HG02588 (cell line): Measurements from ENCODE around the gene B3GLCT.

Experiments used
- ATAC-seq: cut with Tn5 transposase; IDR thresholded peaks from one replicate; pipeline ENCODE4 v1.9.1; 2021; ENCODE audit warnings: mild to moderate bottlenecking, moderate library complexity; ENCODE audit not compliant: unreplicated experiment

B3GLCT gene

DNA sequence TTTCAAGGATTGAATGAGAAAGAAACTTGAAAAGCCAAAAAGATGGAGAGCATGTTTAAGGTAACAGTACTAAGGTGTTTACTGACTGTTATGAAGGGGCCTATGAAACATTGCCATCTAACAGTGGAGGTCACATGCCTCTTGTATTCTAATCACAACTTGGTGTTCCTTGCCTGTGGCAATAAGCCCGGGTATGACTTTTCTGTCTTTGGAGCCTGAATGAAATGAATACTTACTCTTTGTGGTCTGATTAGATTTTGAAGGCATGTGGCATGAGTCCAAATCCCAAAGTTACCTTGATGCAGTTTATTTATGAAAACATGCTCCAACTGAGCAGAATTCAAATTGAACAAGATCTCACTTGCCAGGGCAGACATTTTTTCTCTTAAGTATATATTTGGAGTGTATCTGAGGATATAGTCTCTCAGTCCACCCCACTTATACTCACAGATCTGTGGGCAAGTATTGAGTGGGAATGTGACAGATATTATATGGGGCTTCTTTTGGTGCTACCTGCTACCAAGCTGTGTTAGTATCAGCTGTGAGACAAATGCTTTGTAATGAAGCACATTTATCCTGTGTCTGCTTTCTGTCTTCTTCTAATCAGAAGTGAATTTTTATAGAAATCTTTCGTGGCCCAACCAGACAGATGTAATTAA is 67.5 kb downstream of the B3GLCT start:
- ATAC-seq: no peak

DNA sequence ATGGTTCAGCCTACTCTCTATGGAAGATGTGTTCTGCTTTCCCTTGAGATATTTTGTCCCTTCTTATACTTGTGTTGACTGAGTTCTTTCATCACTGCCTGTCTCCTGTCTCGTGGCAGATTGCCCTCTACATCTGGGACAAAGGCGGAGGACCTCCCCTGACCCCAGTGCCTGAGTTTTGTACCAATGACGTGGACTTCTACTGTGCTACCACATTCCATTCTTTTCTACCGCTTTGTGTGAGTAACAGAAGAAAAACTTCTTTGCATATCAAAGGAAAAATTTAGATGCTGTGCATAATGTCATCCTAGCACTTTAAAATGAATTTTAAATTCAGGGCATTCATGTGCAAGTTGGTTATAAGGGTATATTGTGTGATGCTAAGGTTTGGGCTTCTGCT is 74.6 kb downstream of the B3GLCT start:
- no peak for ATAC-seq

DNA sequence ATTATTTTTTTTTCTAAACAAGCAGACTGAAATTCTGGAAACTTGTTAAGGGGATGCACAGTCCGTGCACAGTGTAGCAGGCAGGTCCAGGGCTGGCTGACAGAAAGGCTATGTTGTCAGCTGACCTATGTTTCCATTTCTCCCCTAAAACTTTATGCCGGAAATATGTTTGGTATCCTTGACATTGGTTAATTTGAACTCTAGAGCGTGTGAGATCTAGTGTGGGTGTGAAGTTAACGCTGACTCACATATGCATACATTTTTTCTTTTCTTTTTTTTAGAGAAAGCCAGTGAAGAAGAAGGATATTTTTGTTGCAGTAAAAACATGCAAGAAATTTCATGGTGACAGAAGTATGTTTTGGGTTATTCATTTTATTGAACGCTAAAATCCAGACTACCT is 76.6 kb downstream of the B3GLCT start:
- no peak for ATAC-seq

DNA sequence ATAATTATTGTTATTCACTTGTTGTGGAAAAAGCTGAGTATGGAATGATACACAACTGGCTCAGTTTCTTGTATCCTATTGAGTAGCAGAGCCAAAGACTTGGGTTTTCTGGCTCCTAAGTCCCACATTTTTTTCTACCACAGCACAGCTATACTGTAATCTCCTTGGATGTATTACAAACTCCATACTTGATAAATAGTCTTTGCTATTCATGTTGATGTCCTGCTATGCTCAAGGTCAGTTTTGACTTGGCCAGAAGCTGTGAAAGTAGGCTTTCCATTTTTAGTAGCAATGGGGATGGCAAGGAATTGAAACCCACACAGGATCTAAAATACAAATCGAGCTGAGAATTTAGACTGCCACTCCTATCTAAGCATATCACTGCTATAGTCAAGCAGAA is 79.1 kb downstream of the B3GLCT start:
- no peak for ATAC-seq

DNA sequence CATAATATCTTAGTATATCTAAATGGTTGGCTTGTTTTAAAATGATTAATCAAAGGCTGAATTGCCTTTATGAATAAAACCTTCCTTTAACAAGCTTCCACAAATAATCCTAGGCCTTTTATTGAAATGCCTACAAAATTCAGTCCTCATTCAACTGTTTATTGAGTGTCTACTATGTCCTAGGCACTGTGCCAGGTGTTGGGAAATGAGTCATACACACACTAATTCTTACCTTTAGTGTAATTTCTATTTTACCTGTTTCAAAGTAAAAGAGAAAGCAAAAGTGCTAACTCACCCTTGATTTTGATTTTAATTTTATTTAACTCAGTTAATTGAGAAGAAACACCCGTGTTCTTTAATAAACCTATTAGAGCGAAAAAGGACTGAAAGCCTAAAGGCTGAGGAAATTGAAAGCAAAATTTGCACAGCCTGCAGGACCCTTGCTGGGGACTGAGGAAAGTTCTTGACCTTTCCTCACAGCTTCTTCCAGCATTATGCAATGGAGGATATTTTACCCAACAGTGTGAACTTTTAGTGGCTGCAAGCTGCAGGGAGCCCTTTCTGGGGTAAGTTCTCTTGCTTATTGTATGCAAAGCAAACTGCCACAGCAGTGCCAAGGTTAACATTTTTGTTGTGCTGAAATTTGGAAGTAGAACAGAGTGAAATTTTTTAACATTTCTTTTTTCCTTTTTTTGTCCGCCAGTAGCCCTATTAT is 83.1 kb downstream of the B3GLCT start:
- no peak for ATAC-seq

DNA sequence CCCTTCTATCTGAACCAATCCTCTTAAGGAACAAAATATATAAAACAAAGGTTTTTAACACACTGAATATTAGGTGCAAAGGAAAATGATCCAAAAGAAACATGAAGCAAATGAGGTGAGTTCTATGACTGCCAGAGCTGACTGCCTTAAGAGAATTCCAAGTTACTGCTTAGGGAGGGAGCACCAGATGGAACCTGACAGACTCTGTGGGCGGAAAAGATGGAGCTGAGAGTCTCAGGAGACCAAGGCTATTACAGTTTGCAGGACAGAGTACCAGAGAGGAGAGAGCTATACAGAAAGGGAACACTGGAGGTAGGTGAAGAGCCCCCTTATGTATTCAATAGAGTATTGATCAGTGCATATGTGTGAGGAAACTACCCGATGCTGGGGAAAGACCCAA is 87.2 kb downstream of the B3GLCT start:
- no peak for ATAC-seq

DNA sequence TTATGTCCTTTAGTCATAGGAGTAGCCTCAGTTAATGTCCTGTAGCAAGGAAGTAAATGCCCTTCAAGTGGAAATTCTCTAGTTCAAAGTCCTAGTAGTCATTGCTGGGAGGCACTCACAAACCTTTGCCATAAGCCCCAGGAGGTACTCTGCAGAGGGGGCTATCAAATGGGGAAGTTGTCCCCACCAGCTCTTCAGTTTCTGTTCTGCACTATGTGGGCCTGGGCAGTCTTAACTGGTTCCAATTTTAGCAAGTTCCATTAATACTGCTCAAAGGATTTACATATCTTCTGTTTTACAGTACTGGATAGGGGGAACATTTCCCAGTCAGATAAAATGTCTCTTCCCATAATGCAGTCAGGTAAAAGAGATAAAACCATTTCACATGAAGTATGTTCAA is 101.3 kb downstream of the B3GLCT start:
- no peak for ATAC-seq

DNA sequence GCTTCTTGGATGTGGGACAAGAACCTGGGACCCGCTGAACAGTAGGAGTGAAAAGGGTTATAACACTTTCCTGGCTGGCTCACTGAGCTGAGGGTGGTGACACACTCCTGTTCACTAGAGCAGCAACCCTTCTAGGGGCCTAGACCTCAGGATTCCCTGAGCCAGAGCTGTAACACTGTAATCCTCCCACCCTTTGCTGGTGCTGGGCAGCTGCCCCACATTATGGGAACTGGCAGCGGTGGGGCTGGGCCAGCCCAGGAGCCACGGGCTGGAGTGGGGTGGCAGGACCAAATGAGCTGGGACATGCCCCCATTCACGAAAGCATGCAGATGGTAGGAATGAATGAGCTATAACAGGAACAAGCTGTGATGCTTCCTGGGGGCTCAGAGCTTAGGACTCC is 110.6 kb downstream of the B3GLCT start:
- ATAC-seq: no peak

DNA sequence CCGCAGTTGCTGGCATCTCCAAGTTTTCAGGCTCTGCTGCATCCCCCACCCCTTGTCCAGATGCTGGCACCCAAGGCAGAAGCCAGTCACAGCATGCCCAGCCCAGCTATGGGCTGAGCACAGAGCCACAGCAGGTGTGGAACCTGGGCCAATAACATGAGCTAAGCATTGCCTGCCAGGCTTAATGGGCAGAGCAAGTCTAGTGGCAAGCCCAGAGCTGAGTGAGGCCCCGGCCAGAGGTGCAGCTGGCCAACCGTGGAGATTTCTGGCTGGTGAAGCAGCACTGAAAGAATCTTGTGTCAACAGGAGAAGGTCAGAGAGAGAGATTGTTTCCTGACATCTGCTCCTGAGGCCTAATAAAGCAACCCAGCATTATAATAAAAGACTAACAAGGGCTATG is 111.0 kb downstream of the B3GLCT start:
- no peak for ATAC-seq

DNA sequence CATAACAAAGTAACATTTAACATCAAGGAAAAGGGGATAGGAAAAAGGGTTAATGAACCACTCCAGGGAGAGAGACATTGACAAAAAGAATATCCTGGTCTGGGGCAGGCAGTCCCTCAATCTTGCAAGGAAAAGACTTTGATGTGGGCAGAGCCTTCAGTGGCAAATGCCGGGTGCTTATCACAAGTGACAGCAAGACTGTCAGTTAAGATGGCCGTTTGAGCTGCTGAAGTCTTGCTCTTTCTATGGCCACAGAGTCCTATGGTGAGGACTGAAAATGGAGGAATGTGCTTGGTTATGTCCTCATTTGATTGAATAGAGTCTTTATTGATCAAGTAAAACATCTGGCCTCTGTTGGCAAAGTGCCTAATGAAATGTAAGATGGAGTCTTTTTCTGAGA is 112.1 kb downstream of the B3GLCT start:
- ATAC-seq: no peak

DNA sequence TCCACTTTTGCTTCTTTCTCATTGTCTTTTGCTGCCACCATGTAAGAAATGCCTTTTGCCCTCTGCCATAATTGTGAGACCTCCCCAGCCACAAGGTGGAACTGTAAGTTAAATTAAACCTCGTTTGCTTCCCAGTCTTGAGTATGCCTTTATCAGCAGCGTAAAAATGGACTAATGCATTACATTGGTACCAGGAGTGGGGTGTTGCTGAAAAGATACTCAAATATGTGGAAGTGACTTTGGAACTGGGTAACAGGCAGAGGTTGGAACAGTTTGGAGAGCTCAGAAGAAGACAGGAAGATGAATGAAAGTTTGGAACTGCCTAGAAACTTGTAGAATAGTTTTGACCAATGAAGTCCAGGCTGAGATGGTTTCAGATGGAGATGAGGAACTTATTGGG is 115.2 kb downstream of the B3GLCT start:
- no peak for ATAC-seq

DNA sequence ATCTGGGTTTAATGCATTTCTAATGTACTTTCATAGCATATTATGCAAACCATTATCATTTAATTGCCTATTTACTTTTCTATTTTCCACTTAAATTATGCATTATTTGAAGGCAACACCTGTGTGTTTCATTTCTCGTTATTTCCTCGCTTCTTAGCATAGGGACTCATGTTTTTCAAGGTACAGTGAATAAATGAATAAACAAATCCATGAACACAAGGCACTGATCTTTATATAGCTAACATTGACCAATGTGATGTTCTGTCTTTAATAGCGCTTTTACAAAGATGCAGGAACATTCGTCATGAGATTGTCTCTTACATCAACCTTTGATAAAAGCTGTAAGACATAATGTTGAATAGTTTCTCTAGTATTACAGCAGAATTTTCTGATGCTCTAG is 121.2 kb downstream of the B3GLCT start:
- ATAC-seq: no peak

DNA sequence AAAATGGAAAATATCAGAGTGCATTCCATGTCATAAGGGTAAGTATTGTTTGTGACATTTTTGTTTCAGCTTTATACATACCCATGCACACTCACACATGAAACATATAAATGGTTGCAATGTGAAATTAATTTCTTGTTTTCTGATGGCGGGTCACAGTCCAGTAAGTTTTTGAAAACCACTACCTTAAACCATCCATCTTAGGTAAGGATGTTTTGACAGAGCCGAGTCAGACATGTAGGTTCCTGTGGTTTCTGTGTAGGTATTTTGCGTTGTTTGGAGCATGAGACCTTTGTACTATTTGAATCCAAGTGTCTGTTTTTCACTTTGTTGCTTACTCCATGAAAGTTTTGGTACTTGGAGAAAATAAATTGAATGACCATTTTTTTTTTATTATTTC is 121.7 kb downstream of the B3GLCT start:
- ATAC-seq: no peak

DNA sequence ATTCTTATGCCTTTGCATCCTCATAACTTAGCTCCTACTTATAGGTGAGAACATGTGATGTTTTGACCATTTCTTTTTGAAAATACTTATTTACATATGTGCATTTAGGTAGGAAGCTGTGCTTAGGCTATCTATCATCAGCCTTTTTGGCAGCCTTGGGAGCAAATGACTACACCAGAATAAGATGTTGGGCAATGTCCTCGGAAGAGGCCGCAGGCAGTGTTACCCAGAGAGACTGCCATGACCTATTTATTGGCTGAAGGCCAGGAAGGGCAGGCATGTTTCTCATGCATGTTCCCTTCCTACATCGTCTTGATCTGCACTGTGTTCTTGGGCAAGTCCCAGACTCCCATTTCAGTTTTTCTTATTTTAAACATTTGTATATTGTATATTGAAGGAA is 122.3 kb downstream of the B3GLCT start:
- no peak for ATAC-seq

DNA sequence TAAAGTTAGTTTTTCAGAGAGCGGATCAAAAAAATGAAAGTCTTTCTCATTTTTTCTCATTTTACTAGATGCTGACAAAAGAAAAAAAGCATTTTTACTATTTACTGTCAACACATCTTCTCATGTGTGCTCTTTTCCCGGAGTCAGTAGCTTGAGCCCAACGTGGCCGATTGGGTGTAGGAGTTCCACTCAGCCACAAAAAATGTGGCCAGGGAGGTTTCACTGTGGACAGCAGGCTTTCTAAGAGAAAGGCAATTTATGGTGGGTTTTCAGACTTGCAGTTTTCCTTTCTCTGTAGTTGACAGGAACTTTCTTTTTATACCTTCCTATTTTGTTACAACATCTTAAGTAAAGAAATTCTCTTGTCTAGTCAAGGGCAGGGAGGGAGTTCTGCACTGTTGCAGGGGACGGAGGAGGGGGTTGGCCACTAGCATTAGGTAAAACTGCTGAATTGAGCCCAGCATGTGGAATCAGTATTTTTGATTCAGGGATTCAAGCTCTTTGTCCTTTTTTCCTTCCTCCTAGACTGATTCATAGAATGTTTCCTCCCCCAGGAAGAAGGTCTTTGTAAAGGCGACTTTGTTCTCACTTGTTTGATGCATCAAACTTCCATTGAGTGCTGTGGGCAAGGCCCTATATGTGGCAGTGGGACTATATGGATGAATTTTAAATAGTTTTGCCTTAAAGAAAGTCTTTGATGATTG is 123.1 kb downstream of the B3GLCT start:
- no peak for ATAC-seq

DNA sequence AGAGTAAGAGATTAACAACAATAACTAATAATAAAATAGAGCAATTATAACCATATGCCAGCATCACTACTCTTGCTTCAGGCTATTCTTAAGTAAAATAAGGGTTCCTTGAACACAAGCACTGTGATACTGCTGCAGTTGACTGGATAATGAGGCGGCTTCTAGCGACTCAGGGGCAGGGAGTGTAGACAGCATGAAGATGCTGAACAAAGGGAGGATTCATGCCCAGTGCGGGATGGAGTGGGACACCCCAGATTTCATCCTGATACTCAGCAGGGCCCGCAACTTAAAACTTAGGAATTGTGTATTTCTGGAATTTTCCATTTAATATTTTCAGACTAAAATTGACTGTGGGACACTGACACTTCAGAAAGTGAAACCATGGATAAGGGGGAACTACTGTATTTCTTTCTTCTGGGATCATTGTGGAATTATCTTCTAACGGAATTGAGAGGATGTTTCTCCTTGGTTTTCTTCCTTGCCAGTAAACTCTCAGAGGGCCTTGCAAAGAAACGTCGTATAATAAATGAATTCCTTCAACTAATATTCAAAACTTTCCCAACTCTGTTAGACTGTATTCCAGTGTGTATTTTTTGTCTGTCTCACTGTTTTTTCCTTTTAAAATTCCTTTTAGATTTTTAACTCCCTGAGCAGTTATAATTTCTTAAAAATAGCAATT is 127.5 kb downstream of the B3GLCT start:
- ATAC-seq: no peak

DNA sequence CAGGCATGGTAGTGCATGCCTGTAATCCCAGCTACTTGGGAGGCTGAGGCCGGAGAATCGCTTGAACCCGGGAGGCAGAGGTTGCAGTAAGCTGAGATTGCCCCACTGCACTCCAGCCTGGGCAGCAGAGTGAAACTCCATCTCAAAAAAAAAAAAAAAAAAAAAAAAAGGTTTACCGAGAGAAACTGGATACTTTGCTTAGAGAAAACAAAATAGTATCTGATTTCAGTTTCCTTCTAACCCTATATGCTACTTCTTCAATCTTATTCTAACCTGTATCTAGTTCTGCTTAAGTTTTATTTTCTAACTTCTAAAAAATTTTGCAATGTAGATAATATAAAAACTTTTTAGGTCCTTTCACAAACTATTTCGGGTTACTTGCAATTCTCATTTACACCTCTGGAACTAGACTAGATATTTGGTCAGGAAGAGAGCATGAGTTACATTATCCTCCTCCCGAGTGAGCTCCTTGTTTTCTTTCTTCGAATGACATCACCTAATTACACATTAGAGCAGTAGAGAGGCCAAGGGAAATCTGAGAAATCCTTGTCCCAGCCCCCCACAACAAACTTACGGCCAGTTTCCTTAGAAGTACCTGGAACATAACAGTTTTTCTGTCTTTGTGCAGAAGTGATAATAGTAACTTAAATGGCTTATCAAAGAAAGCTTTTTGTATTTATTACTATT is 128.9 kb downstream of the B3GLCT start:
- no peak for ATAC-seq

DNA sequence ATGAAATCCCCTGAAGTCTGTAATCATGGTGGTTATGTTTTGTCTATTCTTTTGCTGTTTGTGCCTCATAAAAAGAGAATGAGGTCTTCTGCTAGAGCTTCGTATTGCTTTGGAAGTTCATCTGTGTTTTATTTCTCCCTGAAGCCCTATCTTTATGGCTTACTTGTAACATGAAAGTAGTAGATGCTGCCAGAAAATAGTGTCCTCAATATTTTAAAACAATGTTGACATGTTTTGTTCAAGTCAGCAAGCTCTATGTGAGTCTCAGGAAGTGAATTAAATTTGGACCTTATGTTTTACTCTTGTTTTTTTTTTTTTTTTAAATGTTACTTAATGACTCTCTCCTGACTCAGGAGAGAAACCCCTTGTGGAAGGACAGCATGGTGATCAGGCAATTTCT is 130.5 kb downstream of the B3GLCT start:
- no peak for ATAC-seq

DNA sequence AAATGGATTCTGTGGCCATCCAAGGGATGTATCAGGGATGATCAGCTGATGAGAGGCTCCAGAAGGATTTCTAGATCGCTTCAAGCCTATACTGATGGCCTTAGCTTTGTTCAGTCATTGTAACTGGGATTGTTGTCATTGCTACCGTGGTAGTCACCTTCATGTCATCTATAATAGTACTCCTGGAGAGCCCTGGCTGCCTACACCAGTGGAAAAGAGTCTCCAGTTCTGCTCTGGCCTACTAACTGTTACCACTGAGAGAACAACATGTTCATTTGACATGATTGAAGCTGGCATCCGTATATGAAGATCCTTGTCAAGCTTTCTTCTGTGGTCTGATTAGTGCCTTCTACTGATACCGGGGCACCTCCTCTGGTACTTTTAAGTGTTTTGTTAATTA is 131.3 kb downstream of the B3GLCT start:
- no peak for ATAC-seq

DNA sequence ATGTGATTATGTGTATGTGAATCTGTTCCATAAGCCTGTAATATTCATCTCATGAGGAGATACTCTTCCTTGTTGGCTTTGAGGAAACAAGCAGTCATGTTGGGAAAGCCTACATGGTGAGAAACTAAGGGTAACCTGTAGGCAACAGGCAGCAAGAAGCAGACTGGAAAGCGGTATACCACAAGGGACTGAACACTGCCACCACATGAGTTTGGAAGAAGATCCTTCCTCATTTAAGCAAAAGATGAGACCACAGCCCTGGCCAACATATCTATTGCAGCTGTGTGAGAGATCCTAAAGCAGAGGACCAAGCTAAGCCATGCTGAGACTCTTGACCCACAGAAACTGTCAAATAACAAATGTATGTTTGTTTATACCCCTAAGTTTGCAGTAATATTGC is 134.8 kb downstream of the B3GLCT start:
- ATAC-seq: no peak

DNA sequence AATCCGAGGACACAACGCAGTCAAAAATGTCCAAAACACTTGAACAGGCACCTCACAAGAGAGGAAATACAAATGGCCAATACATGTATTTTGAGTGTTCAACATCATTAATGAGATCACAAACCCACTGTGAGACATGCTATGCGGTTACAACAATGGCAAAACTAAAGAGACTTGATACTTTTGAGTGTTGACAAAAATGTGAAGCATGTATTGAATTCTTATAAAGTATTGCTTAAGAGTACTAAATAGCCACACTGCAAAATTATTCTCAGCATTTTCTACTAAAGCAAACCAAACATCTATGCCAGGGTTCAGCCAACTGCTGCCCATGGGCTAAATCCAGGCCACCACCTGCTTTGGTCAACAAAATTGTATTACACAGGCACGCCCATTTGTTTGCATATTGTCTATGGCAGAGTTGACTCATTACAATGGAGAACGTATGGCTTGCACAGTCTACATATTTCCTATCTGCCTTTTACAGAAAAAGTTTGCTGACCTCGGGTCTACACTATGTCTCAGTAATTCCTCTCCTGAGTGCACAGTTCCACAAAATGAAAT is 135.3 kb downstream of the B3GLCT start:
- ATAC-seq: no peak
